ENCODE results near the gene KCNJ15.
"Not testable (repeated sequence)": the region's sequence is repeated elsewhere in the genome, so short reads cannot be mapped to it uniquely, and the experiment has no call there.

DNA sequence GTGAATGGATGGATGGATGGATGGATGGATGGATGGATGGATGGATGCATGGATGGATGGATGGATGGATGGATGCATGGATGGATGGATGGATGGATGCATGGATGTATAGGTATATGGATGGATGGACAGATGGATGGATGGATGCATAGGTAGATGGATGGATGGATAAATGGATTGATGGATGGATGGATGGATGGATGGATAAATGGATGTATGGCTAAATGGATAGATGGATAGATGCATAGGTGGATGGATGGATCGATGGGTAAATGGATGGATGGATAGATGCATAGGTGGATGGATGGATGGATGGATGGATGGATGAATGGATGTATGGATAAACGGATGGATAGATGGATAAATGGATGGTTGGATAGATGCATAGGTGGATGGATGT lies 9.7 kb upstream of the KCNJ15 start:
- TF ChIP-seq, protein P1, sequence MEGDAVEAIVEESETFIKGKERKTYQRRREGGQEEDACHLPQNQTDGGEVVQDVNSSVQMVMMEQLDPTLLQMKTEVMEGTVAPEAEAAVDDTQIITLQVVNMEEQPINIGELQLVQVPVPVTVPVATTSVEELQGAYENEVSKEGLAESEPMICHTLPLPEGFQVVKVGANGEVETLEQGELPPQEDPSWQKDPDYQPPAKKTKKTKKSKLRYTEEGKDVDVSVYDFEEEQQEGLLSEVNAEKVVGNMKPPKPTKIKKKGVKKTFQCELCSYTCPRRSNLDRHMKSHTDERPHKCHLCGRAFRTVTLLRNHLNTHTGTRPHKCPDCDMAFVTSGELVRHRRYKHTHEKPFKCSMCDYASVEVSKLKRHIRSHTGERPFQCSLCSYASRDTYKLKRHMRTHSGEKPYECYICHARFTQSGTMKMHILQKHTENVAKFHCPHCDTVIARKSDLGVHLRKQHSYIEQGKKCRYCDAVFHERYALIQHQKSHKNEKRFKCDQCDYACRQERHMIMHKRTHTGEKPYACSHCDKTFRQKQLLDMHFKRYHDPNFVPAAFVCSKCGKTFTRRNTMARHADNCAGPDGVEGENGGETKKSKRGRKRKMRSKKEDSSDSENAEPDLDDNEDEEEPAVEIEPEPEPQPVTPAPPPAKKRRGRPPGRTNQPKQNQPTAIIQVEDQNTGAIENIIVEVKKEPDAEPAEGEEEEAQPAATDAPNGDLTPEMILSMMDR (IDR thresholded peaks at IDR 0.05), result not testable (repeated sequence)
- TF ChIP-seq POLR2A (IDR thresholded peaks at IDR 0.05), result not testable (repeated sequence)

Measured in esophagus squamous epithelium (tissue), 4 donors.